HG03378 (cell line): ENCODE results near the gene HK1.

Experiments used
- ATAC-seq: cut with Tn5 transposase; IDR thresholded peaks from one replicate; pipeline ENCODE4 v1.9.1; 2021; ENCODE audit warnings: mild to moderate bottlenecking, moderate library complexity; ENCODE audit not compliant: unreplicated experiment

The HK1 gene

DNA sequence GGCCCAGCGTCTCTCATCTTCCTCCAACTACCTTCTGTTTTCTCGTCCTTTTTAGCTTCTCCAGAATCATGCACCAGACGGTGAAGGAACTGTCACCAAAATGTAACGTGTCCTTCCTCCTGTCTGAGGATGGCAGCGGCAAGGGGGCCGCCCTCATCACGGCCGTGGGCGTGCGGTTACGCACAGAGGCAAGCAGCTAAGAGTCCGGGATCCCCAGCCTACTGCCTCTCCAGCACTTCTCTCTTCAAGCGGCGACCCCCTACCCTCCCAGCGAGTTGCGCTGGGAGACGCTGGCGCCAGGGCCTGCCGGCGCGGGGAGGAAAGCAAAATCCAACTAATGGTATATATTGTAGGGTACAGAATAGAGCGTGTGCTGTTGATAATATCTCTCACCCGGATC lies 122.6 kb downstream of the HK1 start:
- no peak for ATAC-seq

DNA sequence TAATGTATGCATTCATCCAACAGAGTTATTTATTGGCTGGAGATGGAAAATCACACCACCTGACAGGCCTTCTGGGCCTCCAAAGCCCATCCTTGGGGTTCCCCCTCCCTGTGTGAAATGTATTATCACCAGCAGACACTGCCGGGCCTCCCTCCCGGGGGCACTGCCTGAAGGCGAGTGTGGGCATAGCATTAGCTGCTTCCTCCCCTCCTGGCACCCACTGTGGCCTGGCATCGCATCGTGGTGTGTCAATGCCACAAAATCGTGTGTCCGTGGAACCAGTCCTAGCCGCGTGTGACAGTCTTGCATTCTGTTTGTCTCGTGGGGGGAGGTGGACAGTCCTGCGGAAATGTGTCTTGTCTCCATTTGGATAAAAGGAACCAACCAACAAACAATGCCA lies 123.1 kb downstream of the HK1 start:
- ATAC-seq, result no peak

DNA sequence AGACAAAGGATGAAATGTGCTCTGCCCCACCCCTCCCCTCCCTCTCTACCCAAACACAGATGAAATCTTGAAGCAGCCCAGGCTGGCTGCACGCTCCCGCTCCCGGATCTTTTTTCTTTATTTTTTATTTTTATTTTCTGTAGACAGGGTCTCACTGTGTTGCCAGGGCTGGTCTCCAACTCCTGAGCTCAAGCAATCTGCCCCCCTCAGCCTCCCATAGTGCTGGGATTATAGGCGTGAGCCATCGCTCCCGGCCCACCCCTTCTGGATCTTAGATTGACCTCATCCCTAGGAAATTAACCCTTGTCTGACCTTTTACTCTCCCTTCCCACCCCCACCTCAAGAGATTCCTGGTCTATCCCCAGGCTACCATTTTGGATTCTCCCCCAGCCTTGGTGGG lies 124.1 kb downstream of the HK1 start:
- no peak for ATAC-seq

DNA sequence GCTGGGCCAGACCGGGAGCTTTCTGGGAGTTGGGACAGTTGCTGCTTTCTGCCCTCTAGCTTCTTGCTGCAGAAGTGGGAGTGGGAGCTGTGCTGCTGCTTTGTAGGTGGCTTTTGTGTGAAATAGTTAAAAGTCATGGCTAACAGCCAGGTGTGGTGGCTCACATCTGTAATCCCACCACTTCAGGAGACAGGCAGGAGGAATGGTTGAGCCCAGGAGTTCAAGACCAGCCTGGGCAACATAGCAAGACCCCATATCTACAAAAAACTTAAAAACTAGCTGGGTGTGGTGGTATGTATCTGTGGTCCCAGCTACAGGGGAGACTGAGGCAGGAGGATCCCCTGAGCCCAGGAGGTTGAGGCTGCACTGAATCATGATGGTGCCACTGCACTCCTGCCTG lies 124.8 kb downstream of the HK1 start:
- no peak for ATAC-seq

DNA sequence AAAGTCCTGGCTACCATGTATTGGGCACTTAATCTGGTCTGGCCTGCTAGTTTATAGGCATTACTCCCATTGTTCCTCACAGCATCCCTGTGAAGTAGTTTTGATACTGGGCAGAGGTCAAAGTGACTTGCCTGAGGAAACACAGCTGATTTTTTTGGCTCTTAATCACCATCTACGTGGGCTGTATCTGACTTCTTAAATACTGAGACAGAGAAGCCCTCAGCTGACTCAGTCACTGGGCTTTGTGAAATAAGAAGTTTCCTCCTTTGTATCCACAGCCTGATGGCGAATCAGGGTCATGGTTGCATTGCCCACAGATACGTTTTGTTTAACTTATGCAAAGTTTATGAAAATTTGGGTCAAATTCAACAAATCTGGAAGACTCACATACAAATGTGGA lies 125.2 kb downstream of the HK1 start:
- ATAC-seq, result no peak

DNA sequence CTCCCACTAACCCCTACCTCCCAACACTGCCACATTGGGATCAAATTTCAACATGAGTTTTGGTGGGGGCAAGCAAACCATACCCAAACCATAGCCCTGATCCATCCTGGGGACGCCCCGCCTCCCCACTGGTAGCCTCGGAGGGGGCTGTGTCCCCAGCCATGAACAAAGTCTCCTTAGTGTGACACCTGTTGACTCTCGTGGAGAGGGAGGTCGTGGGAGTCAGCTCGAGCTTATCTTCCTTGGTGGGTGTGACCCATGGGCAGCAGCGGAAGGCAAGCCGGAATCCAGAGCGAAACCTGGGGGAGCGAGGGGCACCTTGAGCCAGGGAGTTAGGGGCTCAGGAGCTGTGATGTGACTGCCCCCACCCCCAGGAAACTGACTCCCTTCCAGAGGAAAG lies 126.5 kb downstream of the HK1 start:
- ATAC-seq, result no peak

DNA sequence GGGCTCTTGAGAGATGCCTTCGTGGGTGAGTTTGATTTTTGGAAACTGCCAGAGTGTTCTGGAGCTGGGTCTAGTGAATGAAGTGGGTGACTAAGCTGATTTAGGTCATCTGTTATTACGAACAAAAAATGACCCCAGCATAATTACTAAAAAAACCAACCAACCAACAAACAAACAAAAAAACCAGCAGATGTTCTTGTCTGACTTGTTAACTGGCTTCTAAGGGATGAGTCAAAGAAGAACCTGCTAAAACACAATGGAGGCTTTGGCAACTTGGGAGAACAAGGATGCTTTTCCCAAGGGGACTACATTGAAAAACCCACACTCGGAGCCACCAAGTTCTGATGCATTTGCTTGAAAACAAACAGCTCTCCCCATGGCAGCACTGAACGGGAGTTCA lies 126.9 kb downstream of the HK1 start:
- ATAC-seq, result no peak

DNA sequence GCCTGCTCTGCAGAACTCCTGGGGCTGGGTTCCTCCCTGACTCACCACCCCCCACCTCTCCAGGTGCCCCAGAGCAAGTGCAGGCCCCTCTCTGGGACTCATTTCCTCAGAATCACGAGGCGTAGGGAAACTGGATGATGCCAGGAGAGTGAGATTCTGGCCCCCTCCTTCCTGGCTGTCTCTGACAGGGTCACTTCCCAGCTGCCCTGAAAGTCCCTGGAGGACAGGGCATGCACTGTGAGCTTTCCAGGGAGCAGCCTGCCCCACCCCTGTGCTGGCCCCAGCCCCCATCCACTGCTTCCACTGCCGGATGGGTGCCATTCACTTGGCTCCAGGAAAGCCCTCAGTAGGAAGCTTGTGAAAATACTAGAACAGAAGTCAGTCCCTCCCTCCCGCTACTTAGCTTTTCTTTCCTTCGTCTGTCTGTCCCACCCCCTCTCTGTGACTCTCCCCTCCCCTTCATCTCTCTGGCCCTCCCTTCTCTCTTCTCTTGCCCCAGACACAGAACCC lies 128.1 kb downstream of the HK1 start:
- no peak for ATAC-seq

DNA sequence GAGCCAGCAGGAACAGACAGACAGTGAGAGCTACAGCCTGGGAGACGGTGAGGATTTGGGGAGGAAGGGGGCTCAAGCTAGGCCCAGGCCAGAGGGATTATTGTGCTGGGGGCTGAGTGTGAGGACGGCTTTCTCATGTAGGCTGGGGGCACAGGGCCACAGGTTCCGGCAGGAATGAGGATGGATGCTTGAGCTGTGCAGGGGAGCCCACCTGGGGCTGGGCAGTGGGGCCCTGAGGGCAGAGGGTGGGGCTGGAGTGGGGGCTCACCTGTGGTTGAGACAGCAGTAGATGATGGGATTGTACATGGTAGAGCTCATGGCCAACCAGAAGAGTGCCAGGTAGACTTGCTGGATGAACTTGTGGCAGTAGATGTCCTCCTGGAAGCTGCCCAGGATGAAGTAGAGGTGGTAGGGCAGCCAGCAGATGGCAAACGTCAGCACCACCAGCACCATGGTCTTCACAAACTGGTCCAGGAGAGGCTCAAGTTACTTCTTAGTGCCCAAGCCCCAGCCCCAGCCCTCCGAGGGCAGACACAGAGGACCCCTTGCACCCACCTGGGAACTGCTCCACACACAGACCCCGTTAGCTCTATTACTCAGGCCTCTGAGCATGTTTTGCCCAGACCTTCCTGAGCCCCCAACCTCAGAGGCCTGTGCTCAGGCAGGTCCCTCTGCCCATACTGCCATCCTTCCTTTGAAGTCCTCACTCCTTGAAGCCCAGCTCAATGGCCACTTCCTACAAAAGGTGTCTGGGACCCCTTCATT lies 128.7 kb downstream of the HK1 start:
- ATAC-seq, result no peak

DNA sequence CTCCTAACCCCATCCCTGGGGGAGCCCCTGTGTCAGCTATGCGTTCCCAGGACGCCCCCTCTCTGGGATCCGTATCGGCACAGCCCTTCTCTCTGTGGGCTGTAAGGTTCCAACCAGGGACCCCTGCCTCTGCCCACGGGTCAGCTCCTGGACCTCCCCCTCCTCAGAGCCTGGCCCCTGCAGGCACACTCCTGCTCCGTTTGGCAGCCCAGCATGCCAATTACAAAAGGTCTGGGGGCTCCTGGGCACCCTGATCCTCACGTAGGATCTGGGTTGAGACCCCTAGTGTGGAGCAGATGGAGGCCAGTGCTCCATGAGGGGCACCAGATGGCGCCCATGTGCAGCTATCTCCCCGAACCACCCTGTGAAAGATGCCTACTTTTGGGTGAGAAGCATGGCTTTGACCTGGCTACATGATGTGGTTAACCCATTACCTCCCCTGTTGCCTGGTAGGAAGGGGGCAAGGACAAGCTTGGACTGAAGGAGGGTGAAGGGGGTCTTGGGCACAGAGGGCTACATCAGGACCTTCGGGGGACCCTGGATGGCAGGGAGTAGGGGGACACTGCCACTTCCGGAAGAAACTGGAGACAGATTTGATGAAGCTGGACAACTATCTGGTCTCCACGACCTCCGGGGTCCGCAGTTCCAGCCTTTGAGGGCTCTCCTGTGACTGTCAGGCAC lies 129.5 kb downstream of the HK1 start:
- no peak for ATAC-seq

DNA sequence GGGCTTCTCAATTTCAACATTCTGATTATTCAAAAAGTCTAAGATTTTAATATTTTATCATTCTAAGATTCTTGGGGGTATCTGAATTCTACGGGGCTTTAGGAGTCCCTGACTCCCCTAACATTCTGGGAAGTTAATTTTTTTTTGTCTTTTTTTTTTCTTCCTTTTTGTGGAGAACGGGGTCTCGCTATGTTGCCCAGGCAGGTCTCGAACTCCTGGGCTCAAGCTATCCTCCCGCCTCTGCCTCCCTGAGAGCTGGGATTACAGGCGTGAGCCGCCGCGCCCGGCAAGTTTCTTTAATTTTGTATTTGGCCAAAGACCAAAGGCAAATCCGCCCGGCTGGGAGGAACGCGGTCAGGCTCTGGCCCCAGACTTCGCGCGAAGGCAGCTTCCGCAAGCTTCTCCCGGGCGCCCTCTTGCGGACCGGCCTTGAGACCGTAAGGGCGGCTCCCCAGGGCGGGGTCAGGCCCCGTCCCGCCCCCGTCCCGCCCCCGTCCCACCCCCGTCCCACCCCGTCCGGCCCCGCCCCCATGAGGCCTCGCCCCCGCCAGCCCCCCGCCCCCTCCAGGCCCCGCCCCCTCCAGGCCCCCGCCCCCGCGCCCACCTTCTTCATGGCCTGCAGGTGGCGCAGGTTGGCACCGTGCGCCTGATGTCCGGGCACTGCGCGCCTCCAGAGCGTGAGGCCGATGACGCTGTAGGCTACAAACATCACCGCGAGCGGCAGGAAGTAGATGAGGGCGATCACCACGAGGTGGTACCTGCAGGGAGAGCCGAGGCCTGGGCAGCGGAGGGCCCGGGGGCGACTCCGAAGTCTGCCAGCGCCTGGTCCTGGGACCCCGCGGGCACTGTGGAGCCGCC lies 130.3 kb downstream of the HK1 start:
- ATAC-seq, result peak; percentile 78

DNA sequence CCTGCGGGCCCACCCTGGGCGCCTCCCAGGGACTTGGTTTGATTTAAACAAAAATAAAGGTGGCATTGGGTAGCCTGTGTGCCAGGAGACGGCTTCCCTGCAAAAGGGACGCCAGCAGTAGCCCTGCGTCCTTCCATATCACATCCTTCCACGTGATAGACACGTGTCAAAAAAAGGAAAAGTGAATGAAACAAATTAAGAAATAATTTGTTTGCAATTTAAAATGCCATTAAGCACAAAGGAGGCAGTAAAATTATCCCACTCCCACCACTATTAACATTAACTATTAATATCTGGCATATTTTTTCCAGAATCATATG lies 130.8 kb downstream of the HK1 start:
- no peak for ATAC-seq

DNA sequence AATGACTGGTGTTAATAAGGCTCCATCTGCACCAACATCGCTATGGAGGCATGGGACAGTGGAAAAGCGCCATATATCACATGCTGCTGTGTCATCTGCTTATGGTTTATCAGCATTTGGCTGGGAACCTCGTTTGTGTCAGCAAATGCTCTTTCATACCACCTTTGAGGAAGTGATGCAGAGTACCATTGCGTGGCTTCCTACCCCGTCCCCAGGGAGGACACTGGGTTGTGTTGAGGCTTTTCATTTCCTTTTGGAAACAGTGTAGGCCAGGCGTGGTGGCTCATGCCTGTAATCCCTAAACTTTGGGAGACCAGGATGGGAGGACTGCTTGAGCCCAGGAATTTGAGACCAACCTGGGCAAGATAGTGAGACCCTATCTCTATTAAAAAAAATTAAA lies 131.7 kb downstream of the HK1 start:
- ATAC-seq, result no peak

DNA sequence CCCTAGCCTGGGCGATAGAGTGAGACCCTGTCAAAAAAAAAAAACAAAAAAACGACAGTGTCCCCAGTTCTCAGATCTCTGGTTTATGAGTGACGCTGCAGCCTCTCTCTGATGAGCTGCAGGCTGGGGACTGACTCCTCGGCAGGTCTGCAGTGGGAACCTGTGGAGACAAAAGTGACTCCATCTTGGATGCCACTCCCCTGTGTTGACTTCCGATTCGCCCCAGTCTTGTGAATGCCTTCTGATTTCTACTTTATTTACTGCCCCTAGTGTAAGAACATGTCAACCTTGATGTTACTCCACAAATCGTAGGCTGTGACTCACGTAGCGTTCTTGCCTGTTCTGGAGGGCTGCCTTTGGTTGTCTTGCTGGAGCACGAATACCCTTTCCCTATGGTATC lies 132.2 kb downstream of the HK1 start:
- no peak for ATAC-seq

DNA sequence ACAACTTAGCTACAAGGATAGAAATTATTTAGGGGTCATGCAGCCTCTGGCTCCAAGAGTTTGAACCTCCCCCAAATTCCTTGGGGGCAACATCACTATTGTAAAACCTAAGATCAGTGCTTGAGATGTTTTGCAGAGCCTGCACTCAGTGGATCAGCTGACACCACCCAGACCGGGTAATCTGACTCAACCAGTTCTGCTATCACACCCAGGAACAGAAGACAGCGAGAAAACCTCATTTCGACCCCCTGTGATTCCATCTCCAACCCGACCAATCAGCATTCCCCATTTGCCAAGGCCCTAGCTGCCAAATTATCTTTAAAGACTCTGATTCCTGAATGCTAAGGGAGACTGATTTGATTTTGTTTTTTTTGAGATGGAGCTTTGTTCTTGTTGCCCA lies 133.2 kb downstream of the HK1 start:
- no peak for ATAC-seq

DNA sequence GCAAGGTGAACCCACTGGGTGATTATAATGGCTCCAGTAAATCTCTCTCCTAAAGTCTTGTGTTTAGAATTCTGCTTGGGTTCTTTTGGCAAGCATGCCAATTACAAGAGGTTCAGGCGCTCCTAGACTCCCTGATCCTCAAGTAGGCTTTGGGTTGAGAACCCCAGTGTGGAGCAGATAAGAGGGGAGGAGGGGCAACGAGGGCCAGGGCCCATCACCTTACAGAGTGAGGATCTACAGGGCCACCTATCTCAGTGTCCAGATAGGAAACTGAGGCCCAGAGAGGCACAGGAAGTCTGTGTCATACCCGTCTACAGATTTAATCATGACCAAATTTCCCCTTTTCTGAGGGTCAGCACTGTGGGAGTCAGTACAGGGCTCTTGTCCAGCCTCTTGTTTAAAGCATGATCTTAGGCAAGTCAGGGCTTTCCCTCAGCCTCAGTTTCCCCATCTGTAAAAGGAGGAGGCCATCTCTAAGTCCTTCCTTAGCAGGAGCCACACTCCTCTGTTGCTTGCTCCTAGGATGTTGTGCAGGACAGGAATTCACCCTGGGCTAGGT lies 134.0 kb downstream of the HK1 start:
- no peak for ATAC-seq

DNA sequence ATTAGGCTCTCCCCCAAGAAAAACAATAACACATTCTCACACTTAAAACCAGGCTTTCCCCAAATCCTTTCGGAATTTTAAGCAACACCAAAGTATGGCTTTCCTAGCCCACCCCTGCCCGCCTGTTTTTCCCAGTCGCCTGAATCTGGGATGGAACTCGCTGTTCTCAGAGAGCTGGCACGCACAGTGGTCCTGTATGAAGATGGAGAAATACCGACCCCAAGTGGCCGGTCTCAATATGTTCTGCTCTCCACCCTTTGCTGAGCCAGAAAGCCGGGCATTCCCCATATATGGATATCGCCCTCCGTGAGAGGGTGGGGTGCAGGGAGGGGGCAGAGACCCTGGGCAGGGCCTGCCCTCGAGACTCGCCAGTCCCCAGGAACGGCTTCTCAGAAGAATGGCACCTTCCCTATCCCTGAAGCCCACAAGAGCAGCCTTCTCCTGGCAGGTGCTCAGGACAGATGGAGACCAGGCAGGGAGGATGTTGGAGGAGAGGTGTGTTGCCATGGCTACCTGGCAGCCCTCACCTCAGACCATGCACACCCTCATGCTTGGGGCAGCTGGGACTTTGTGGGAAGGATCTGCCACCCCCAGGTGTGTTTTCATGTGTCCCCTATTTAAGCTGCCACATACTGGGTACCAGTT lies 135.0 kb downstream of the HK1 start:
- no peak for ATAC-seq

DNA sequence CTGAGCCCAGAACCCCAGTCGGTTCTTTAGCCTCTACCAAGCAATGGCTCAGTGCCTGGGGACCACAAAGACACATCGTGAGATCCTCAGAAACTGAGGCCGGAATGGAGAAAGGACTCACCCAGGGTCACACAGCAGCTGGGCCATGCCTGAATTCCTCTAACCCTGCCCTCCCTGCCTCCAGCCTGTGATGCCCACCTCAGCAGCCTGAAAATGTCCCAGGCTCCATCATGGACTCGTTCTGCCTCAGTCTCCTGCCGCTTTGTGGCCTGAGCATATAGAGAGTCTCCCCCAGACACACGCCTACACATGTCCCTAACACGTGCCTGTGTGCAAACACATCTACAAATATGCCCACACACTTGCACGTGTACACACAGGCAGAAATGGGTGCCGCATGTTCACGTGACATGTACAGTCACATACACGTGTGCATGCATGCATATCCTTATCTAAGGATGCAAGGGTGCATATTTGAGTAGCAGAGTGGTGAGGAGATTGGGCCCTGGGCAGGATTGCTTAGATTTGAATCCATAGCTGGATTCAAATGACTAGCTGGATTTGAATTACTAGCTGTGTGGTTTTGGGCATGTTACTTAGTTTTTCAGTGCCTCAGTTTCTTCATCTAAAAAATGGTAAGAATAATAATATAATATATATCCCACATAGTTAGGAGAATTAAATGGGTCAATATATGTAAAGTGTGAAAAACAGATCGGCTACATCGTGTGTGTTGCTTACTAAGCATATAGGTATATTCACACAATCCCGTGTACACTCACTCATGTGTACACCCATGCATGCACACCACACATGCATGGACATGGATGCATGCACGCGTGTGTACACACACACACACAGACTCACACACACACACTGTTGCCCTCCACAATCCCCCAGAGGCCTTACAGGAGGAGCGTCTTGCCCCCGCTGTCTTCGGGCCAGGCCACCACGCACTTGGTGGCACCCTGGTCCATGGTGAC lies 136.0 kb downstream of the HK1 start:
- ATAC-seq, result no peak

DNA sequence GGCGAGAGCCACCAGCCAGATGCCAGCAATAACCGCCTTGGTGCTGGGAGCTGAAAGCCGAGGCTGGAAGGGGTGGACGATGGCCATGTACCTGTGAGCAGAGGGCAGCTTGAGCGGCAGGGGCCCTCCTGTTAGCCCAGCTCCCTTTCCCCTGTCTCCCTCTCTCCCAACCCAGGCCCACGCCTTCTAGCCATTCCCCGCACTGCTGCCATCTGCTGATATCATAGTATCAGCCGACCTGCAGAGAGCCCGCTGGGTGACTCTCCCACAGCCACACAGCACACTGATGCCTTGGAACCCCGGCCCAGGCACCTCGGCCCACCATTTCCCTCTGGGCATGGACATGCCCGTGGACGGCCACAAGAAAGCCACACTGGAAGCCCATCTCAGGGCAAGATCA lies 136.8 kb downstream of the HK1 start:
- no peak for ATAC-seq

DNA sequence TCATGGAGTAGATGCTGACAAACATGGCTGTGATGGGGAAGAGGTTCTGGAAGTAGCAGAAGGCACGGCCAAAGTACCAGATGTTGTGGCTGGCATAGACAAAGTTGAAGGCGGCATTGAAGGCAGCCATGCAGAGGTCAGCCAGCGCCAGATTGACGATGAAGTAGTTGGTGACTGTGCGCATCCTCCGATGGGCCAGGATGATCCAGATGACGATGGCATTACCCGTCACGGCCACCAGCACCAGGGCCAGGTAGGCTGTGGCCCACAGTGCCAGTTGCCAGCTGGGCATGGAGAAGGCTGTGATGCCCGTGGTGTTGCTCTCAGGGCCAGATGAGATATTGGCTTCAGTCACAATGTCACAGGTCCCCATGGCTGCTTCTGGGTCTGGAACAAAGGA lies 137.7 kb downstream of the HK1 start:
- no peak for ATAC-seq
